ENCODE data around the gene SIRT5.

The SIRT5 gene

GRCh38 chr6:13641315-13641714, 66.9 kb downstream of the SIRT5 start:
- DNase-seq, result no peak

GRCh38 chr6:13643125-13643524, 68.7 kb downstream of the SIRT5 start:
- DNase-seq, result no peak

- no peak for DNase-seq
These were observed 74.4 kb downstream of the SIRT5 start for GRCh38 chr6:13648850-13649249.

- no peak for DNase-seq
These were observed 75.0 kb downstream of the SIRT5 start for GRCh38 chr6:13649393-13649792.

GRCh38 chr6:13653296-13653695, 78.9 kb downstream of the SIRT5 start:
- DNase-seq, result no peak

GRCh38 chr6:13654496-13654895, 80.1 kb downstream of the SIRT5 start:
- no peak for DNase-seq

GRCh38 chr6:13655700-13656099, 81.3 kb downstream of the SIRT5 start:
- no peak for DNase-seq

- DNase-seq, result no peak
These were observed 85.9 kb downstream of the SIRT5 start for GRCh38 chr6:13660273-13660672.

- DNase-seq, result no peak
These were observed 86.5 kb downstream of the SIRT5 start for GRCh38 chr6:13660893-13661292.

GRCh38 chr6:13661647-13662046, 87.2 kb downstream of the SIRT5 start:
- DNase-seq, result no peak

- no peak for DNase-seq
These were observed 88.4 kb downstream of the SIRT5 start for GRCh38 chr6:13662651-13663334.

GRCh38 chr6:13663986-13664385, 89.6 kb downstream of the SIRT5 start:
- DNase-seq, result no peak
